Measurements from ENCODE around the gene EHMT2. TPM values are rescaled to one million over a fixed set of nuclear protein-coding genes. Genes with fewer than 3 reads are reported as not detected.

EHMT2 gene
- total and polyA plus RNA-seq, 2 of the 4 experiments (the other 2 are of a cell fraction): 38.0 to 51.2 TPM

GRCh38 chr6:31919624-31920303 lies 22.3 kb upstream of the EHMT2 start:
- Histone ChIP-seq H3K9ac (ENCODE audit: low read depth, low read length) (no peak overlapping the region), H3K14ac (replicated peaks; ENCODE audit: low read depth, low read length) (no peak overlapping the region), H2BK5ac (ENCODE audit: low read depth, low read length, poor library complexity, severe bottlenecking) (no peak overlapping the region), H2BK120ac (ENCODE audit: low read depth, low read length) (no peak overlapping the region), H3K23ac (ENCODE audit: low read depth, low read length) (no peak overlapping the region; the same call in 1 of the 2 replicates), H3K27ac (ENCODE audit: insufficient read depth, low read length) (no peak overlapping the region), H3K18ac (ENCODE audit: low read depth, low read length) (no peak overlapping the region), H2AK9ac (replicated peaks; ENCODE audit: low read depth, low read length, poor library complexity) (no peak overlapping the region), H2BK15ac (ENCODE audit: low read depth, low read length) (no peak overlapping the region), H2BK20ac (ENCODE audit: low read depth, low read length) (no peak overlapping the region), H3K79me1 (ENCODE audit: low read depth in 1 of 2, low read length in 2 of 2) (no peaks in the 10 kb centered on the region), H4K5ac (ENCODE audit: low read depth, low read length) (no peak overlapping the region), H4K20me1 (ENCODE audit: insufficient read depth, low read length) (no peaks in the 10 kb centered on the region), H2AFZ (replicated peaks; ENCODE audit: low read length, poor library complexity) (no peak overlapping the region), H4K91ac (ENCODE audit: insufficient read depth, low read depth, low read length) (no peak overlapping the region), H3K4ac (ENCODE audit: low read depth, low read length) (no peak overlapping the region), H3K9me3 (ENCODE audit: control insufficient read depth, insufficient read depth, low read length) (no peaks in the 10 kb centered on the region), H3K56ac (ENCODE audit: extremely low read depth, insufficient read depth, low read length) (no peak overlapping the region), H4K8ac (ENCODE audit: low read depth in 2 of 2, low read length in 2 of 2) (no peak overlapping the region), H2AK5ac (ENCODE audit: low read depth, low read length) (peak overlapping the region; percentile 46; the same call in 1 of the 2 replicates), H3K27me3 (ENCODE audit: control insufficient read depth, insufficient read depth, low read length) (0 out of 2 replicates have a peak, but pooled peaks cover 2% of the 10 kb centered on the region), H3K4me2 (ENCODE audit: low read depth, low read length) (no peak overlapping the region), H3K4me3 (ENCODE audit: insufficient read depth, low read depth, low read length) (no peak overlapping the region), H3K36me3 (ENCODE audit: control insufficient read depth, insufficient read depth, low read length) (no peaks in the 10 kb centered on the region), H3K9me1 (ENCODE audit: insufficient read depth, low read length) (no peaks in the 10 kb centered on the region), H3K4me1 (ENCODE audit: control insufficient read depth, insufficient read depth, low read length) (peaks cover 5% of the 10 kb centered on the region; the same call in 1 of the 2 replicates)
- ChIA-PET CTCF (no interaction called here), POLR2A (ENCODE audit: unreplicated experiment) (no interaction called here)
- no TSS peak for BruUV-seq (replicated peaks)
- in situ Hi-C loops (cut with MboI; ENCODE audit: low sequenced_read_pairs) (no loop called here), intact Hi-C loops (cut with micrococcal nuclease) (no loop called here), dilution Hi-C loops (cut with HindIII; ENCODE audit: low sequenced_read_pairs, unreplicated experiment) (no loop called here)
- ATAC-seq (ENCODE audit: low read depth) (no peak), DNase-seq (no peak)
- 67% methylated on average over 1 of the region's 6 CpGs; no CpG with 5 or more reads in 1 of the 2 experiments for WGBS, 2 experiments (ENCODE audit: extremely low coverage in 2 of 2, insufficient read length in 1 of 2)
- no peak for TF ChIP-seq RAD21 (IDR thresholded peaks at IDR 0.05; ENCODE audit: low read length)
- TF ChIP-seq RCOR1 (IDR thresholded peaks at IDR 0.05; ENCODE audit: insufficient replicate concordance, low read length): no peak
- no peak for TF ChIP-seq FOS (IDR thresholded peaks at IDR 0.05; ENCODE audit: low read depth, low read length)
- TF ChIP-seq RFX5 (IDR thresholded peaks at IDR 0.05; ENCODE audit: low read depth, low read length): no peak
- no peak for TF ChIP-seq MAFK (IDR thresholded peaks at IDR 0.05; ENCODE audit: low read depth, low read length)
- TF ChIP-seq, protein P1, sequence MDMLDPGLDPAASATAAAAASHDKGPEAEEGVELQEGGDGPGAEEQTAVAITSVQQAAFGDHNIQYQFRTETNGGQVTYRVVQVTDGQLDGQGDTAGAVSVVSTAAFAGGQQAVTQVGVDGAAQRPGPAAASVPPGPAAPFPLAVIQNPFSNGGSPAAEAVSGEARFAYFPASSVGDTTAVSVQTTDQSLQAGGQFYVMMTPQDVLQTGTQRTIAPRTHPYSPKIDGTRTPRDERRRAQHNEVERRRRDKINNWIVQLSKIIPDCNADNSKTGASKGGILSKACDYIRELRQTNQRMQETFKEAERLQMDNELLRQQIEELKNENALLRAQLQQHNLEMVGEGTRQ (IDR thresholded peaks at IDR 0.05; ENCODE audit: low read depth, low read length): no peak
- no peak for TF ChIP-seq CHD1 (IDR thresholded peaks at IDR 0.05; ENCODE audit: low read depth, low read length)
- no peak for TF ChIP-seq SMC3 (IDR thresholded peaks at IDR 0.05; ENCODE audit: low read depth, low read length)
- no peak for TF ChIP-seq ELK1 (IDR thresholded peaks at IDR 0.05; ENCODE audit: borderline replicate concordance, low read depth, low read length)
- TF ChIP-seq BHLHE40 (IDR thresholded peaks at IDR 0.05; ENCODE audit: low read depth, low read length): no peak
- no peak for TF ChIP-seq NFE2L2 (IDR thresholded peaks at IDR 0.05; ENCODE audit: low read depth, low read length)
- no peak for TF ChIP-seq POLR2A (IDR thresholded peaks at IDR 0.05; ENCODE audit: low read depth, low read length)
- TF ChIP-seq MXI1 (IDR thresholded peaks at IDR 0.05; ENCODE audit: borderline replicate concordance, low read depth, low read length): no peak
- TF ChIP-seq, protein P2, sequence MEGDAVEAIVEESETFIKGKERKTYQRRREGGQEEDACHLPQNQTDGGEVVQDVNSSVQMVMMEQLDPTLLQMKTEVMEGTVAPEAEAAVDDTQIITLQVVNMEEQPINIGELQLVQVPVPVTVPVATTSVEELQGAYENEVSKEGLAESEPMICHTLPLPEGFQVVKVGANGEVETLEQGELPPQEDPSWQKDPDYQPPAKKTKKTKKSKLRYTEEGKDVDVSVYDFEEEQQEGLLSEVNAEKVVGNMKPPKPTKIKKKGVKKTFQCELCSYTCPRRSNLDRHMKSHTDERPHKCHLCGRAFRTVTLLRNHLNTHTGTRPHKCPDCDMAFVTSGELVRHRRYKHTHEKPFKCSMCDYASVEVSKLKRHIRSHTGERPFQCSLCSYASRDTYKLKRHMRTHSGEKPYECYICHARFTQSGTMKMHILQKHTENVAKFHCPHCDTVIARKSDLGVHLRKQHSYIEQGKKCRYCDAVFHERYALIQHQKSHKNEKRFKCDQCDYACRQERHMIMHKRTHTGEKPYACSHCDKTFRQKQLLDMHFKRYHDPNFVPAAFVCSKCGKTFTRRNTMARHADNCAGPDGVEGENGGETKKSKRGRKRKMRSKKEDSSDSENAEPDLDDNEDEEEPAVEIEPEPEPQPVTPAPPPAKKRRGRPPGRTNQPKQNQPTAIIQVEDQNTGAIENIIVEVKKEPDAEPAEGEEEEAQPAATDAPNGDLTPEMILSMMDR (conservative IDR thresholded peaks at IDR 0.05; ENCODE audit: low read depth, low read length): no peak
- no peak for TF ChIP-seq MAZ (IDR thresholded peaks at IDR 0.05; ENCODE audit: borderline replicate concordance, low read depth, low read length)
- no peak for TF ChIP-seq CEBPB (IDR thresholded peaks at IDR 0.05; ENCODE audit: low read depth, low read length)
